Adrenal gland (tissue), 5 donors: ENCODE data around the gene CAPN8.

Experiments used
- POLR2A ChIP-seq, 2 donors: fragments of 450-650 bp; IDR thresholded peaks; one replicate each; pipeline ENCODE4 v1.6.1; 2017; ENCODE audit warnings: antibody characterized with exemption in 2 of 2, mild to moderate bottlenecking in 2 of 2, moderate library complexity in 1 of 2
- TF ChIP-seq, protein P1 (sequence below), 6 experiments: fragments of 450-650 bp in 4 of 6; fragments of 200-600 bp in 2 of 6; sonication (generic) in 1 of 6; IDR thresholded peaks; 1 replicate in 5 of 6; 2 replicates in 1 of 6; pipeline versions ENCODE4 v1.5.1 to v1.8.0; 2016 to 2021; ENCODE audit warnings: antibody characterized with exemption in 6 of 6, mild to moderate bottlenecking in 2 of 6, moderate library complexity in 1 of 6
- donor health status: DM: no; HTN: no; CAD: no.

DNA sequence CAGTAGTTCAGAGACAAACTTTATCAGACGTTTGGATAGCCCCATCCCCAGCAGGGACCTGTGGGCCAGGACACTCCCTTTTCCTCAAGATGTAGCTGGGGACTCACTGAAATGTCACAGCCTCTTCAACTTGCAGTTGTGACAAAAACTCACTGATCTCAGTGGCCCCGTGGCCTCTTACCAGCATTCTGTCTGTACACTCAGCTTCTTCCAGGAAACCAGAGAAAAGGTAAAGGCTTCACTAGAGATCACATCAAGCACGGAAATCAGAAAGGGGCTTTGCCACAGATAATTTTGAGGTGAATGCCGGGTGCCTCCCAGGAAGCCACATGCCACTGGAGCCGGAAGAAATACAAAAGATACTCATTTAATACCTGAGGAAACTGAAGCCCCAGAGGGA, 150.1 kb downstream of the CAPN8 start:
- no peak for TF ChIP-seq POLR2A (IDR thresholded peaks at IDR 0.05)
- TF ChIP-seq, protein P1, sequence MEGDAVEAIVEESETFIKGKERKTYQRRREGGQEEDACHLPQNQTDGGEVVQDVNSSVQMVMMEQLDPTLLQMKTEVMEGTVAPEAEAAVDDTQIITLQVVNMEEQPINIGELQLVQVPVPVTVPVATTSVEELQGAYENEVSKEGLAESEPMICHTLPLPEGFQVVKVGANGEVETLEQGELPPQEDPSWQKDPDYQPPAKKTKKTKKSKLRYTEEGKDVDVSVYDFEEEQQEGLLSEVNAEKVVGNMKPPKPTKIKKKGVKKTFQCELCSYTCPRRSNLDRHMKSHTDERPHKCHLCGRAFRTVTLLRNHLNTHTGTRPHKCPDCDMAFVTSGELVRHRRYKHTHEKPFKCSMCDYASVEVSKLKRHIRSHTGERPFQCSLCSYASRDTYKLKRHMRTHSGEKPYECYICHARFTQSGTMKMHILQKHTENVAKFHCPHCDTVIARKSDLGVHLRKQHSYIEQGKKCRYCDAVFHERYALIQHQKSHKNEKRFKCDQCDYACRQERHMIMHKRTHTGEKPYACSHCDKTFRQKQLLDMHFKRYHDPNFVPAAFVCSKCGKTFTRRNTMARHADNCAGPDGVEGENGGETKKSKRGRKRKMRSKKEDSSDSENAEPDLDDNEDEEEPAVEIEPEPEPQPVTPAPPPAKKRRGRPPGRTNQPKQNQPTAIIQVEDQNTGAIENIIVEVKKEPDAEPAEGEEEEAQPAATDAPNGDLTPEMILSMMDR (IDR thresholded peaks at IDR 0.05), result no peak
